Measurements from ENCODE around the gene TACR1. TPM values are rescaled to one million over a fixed set of nuclear protein-coding genes. Genes with fewer than 3 reads are reported as not detected.

The TACR1 gene
- total and polyA plus RNA-seq, 2 of the 4 experiments (the other 2 are of a cell fraction) = under 0.01 to 0.09 TPM

GRCh38 chr2:75090770-75091515, 108.4 kb downstream of the TACR1 start:
- H2BK20ac ChIP-seq (ENCODE audit: low read depth, low read length) = no peak overlapping the region
- no peak overlapping the region for H3K18ac ChIP-seq (ENCODE audit: low read depth, low read length)
- no peak overlapping the region for H3K14ac ChIP-seq (replicated peaks; ENCODE audit: low read depth, low read length)
- no peak overlapping the region for H3K4me2 ChIP-seq (ENCODE audit: low read depth, low read length)
- DNase-seq (no peak), ATAC-seq (ENCODE audit: low read depth) (no peak)
- no peak overlapping the region for H3K23ac ChIP-seq (ENCODE audit: low read depth, low read length)
- dilution Hi-C loops (cut with HindIII; ENCODE audit: low sequenced_read_pairs, unreplicated experiment) = no loop called here
- no peak overlapping the region for H3K56ac ChIP-seq (ENCODE audit: extremely low read depth, insufficient read depth, low read length)
- H4K8ac ChIP-seq (ENCODE audit: low read depth in 2 of 2, low read length in 2 of 2) = no peak overlapping the region
- no peaks in the 10 kb centered on the region; the same call in 1 of the 2 replicates for H3K9me1 ChIP-seq (ENCODE audit: insufficient read depth, low read length)
- no peak overlapping the region for H3K4ac ChIP-seq (ENCODE audit: low read depth, low read length)
- H4K91ac ChIP-seq (ENCODE audit: insufficient read depth, low read depth, low read length) = no peak overlapping the region
- no peak overlapping the region for H2AK5ac ChIP-seq (ENCODE audit: low read depth, low read length)
- TF ChIP-seq CEBPB (IDR thresholded peaks at IDR 0.05; ENCODE audit: low read depth, low read length) (no peak), ELK1 (IDR thresholded peaks at IDR 0.05; ENCODE audit: borderline replicate concordance, low read depth, low read length) (no peak), USF2 (IDR thresholded peaks at IDR 0.05; ENCODE audit: low read depth, low read length) (no peak), RFX5 (IDR thresholded peaks at IDR 0.05; ENCODE audit: low read depth, low read length) (no peak), RAD21 (IDR thresholded peaks at IDR 0.05; ENCODE audit: low read length) (no peak), CTCF (conservative IDR thresholded peaks at IDR 0.05; ENCODE audit: low read depth, low read length) (no peak), CHD1 (IDR thresholded peaks at IDR 0.05; ENCODE audit: low read depth, low read length) (no peak), MAZ (IDR thresholded peaks at IDR 0.05; ENCODE audit: borderline replicate concordance, low read depth, low read length) (no peak), NFE2L2 (IDR thresholded peaks at IDR 0.05; ENCODE audit: low read depth, low read length) (no peak), FOS (IDR thresholded peaks at IDR 0.05; ENCODE audit: low read depth, low read length) (no peak), MAFK (IDR thresholded peaks at IDR 0.05; ENCODE audit: low read depth, low read length) (no peak)
- no peaks in the 10 kb centered on the region for H3K79me1 ChIP-seq (ENCODE audit: low read depth in 1 of 2, low read length in 2 of 2)
- no peak overlapping the region for H2AFZ ChIP-seq (replicated peaks; ENCODE audit: low read length, poor library complexity)
- intact Hi-C loops (cut with micrococcal nuclease) = loop anchor here (10.0 kb wide), 1 partner anchor 314 kb away; no protein-coding TSS in a partner anchor
- H2BK5ac ChIP-seq (ENCODE audit: low read depth, low read length, poor library complexity, severe bottlenecking) = no peak overlapping the region
- ChIA-PET POLR2A (ENCODE audit: unreplicated experiment) (no interaction called here), CTCF (no interaction called here)
- H4K5ac ChIP-seq (ENCODE audit: low read depth, low read length) = no peak overlapping the region
- in situ Hi-C loops (cut with MboI; ENCODE audit: low sequenced_read_pairs) = no loop called here
- H3K36me3 ChIP-seq (ENCODE audit: control insufficient read depth, insufficient read depth, low read length) = no peaks in the 10 kb centered on the region
- no TSS peak for BruUV-seq (replicated peaks)
- H3K9me3 ChIP-seq (ENCODE audit: control insufficient read depth, insufficient read depth, low read length) = no peaks in the 10 kb centered on the region
- no peaks in the 10 kb centered on the region for H3K27me3 ChIP-seq (ENCODE audit: control insufficient read depth, insufficient read depth, low read length)
- 50% methylated on average over 1 of the region's 5 CpGs; no CpG with 5 or more reads in 1 of the 2 experiments for WGBS, 2 experiments (ENCODE audit: extremely low coverage in 2 of 2, insufficient read length in 1 of 2)
- H2BK15ac ChIP-seq (ENCODE audit: low read depth, low read length) = no peak overlapping the region
- H3K27ac ChIP-seq (ENCODE audit: insufficient read depth, low read length) = no peak overlapping the region
- no peak overlapping the region for H3K9ac ChIP-seq (ENCODE audit: low read depth, low read length)
- H4K20me1 ChIP-seq (ENCODE audit: insufficient read depth, low read length) = no peaks in the 10 kb centered on the region
- no peak overlapping the region for H2AK9ac ChIP-seq (replicated peaks; ENCODE audit: low read depth, low read length, poor library complexity)
- H3K4me3 ChIP-seq (ENCODE audit: insufficient read depth, low read depth, low read length) = no peak overlapping the region
- no peak overlapping the region for H2BK120ac ChIP-seq (ENCODE audit: low read depth, low read length)
- no peaks in the 10 kb centered on the region for H3K4me1 ChIP-seq (ENCODE audit: control insufficient read depth, insufficient read depth, low read length)
